ENCODE measurements around the gene PPP1CA.

The PPP1CA gene

DNA sequence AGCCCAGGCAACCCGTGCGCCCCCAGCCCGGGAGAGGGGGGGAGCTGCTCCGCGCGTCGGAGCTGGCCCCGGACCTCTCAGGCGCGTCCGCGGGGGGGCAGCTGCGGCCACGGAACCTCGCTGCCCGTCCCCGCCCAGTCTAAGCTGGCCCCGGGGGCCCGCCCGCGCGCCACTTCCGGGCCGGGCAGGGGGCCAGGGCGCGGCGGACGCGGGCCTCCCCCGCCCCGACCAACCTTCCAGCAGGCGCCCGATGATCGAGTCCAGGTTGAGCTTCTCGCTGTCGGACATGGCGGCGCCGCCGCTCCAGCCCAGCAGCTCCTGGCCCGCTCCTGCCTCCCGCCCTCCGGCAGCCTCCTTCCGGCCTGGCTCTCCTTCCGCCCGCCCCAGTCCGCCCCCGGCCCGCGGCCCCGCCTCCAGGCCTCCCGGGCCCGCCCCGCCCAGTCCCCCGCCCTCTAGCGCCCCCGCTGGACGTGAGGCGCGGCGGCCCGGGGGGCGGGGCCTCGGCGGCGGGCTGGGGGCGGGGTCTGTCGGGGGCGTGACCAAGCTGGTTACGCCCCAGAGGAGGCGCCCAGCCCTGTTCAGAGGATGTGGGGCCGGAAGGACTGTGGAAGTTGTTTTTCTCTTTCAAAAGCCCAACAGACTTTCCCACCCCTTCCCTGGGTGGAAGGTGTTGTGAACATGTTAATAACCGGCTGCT lies at the start of gene PPP1CA:
Gene PPP1CA (minus strand): TSS at position 364 of the 697 bp plus-strand sequence. CDS start 76 bp downstream, at position 288.
- DNase-seq, result peak; percentile 89

GRCh38 chr11:67450796-67451657 lies 49.4 kb upstream of the PPP1CA start:
- DNase-seq, result no peak

DNA sequence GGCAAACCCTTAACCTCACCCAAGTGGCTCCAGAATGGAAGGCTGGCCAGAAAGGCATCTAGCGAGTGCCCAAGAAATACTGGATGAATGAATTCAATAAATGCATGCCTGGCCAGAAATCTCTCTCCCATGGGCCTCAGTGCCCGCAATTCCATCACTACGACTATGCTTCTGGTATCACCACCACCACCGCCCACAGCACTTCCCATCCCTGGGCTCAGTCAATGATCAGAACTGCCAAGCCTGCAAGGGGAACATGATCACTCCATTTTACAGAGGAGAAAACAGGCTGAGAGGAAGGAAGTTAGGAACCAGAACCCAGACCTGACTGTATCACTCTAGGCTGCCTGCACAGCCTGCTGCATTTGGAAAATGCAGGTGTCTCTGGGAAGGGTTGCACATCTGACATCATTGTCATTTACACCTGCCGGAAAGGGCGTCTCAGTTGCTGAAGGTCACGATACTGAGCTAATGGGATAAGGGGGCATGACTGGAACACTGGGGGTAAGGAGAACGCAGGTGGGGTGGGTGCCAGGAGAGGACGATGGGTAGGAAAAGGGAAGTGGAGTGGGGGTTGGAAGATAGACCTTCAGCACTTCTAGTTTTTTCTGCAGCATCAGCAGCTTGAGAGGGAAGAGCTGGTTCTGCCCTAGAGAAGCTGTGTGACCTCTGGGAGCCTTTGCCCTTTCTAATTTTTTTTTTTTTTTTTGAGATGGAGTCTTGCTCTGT lies 47.6 kb upstream of the PPP1CA start:
- DNase-seq, result no peak

- DNase-seq, result no peak
Measured at GRCh38 chr11:67448220-67448609, 46.6 kb upstream of the PPP1CA start.

GRCh38 chr11:67445515-67445914 lies 43.9 kb upstream of the PPP1CA start:
- DNase-seq, result no peak

GRCh38 chr11:67442504-67443404 lies 41.1 kb upstream of the PPP1CA start:
- no peak for DNase-seq

DNA sequence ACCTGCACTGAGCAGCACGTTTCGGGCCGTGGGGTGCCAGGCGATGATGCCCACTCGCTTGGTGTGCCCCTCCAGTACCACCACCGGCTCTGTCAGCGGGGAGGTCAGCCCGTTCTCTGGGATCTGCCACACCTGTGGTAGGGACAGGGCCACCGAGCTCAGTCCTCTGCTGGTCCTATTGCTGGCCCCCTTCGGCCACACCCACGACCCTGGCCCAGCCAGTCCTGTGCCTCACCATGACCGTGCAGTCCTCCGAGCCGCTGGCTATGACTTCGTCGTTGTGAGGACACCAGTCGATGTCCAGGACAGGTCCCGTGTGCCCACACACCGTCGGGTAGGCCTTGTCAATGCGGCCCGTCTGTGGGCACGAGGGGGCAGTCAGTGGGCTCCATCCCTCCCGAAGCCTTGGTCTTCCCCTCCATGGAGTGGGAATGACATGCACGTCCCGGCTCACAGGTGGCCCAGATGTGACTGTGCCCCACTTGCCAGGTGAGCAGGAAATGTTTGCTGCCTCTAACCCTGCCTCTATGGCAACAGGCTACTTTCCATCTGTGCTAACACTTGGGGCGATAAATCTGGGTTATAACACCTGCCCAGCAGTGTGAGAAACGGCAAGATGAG lies 40.2 kb upstream of the PPP1CA start:
- DNase-seq, result no peak

GRCh38 chr11:67441098-67441563 lies 39.5 kb upstream of the PPP1CA start:
- DNase-seq, result no peak

- no peak for DNase-seq
Measured at GRCh38 chr11:67440229-67441097, 38.8 kb upstream of the PPP1CA start.

DNA sequence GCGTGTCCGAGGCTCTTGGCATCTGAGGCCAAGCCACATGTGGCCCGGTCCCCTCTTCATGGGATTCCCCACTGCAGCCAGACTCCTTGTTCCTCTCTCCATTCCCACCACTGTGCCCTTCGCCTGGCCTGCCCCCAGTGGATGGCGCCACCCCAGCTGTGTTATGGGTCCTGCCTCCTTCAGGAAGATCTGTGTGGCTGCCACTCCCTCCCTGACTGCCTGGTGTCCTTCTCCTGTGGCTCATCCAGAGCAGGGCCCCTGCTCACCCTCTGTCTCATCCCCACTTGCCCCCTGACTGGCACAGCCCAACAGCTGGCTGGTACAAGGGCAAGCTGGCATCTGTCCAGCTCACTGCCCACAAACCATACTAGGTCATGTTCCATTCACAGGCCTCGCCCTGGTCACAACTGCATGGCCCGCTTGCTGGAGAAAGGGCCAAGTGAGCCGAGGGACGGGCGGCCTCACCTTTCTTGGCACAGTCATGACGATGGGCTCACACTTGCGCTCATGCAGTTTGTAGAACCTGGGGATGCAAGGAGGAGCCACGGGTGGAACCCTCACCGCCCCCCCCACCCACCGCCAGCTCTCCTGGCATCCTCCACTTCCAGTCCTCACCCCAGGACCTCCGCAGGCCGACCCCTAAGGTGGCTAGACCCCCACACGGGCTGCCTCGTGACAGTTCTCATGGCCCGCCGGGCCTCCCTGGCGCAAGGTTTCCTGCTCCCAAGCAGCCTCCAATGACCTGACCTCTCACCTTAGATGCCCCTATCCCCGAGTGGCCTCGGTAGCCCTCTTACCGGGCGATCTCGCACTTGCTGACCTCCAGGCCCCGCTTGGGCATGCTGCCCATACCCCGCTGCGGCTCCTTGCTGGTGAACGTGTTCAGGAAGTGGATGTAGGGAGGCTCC lies 37.9 kb upstream of the PPP1CA start:
- no peak for DNase-seq

GRCh38 chr11:67438158-67438902 lies 36.7 kb upstream of the PPP1CA start:
- DNase-seq, result peak; percentile 82

- DNase-seq, result no peak
Measured at GRCh38 chr11:67437809-67438157, 36.1 kb upstream of the PPP1CA start.

DNA sequence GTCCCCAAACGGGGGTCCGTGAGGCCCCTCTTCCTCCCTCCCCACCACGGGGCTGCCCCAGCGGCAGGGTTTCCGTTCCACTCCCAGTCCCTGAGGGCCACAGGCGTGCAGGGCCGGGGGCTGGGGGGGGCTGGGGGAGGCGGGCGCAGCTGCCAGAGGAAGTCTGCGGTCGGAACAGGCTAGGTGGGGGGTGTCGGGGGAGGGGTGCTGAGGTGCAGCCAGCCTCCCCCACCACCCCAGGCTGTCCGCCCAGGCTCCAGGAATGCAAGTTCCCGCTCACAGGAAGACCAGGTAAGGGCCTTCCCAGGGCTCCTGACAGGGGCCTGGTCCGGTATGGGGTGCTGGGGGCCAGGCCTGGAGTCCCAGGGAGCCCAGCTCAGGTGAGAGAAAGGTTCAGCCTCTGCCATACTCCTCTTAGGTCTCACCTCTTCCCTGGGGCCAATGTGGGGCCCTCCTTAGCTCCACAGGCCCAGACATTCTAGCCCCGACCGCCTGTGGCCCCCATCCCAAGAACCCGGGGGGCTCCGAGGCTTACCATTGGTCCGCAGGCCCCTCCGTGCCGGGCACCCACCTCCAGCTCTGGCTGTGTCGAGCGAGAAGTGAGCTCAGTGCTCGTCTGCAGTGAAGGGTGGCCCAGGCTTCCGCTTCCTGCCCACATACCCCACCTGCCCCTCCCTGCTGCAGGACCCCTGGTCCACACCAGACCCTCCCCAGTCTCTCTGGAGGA lies 35.6 kb upstream of the PPP1CA start, which contains the start of gene PTPRCAP:
Gene PTPRCAP (minus strand): TSS at position 601 of the 727 bp plus-strand sequence. CDS start 63 bp downstream, at position 538.
- DNase-seq, result peak; percentile 64

- peak; percentile 71 for DNase-seq
Measured at GRCh38 chr11:67436459-67437081, 34.9 kb upstream of the PPP1CA start.

DNA sequence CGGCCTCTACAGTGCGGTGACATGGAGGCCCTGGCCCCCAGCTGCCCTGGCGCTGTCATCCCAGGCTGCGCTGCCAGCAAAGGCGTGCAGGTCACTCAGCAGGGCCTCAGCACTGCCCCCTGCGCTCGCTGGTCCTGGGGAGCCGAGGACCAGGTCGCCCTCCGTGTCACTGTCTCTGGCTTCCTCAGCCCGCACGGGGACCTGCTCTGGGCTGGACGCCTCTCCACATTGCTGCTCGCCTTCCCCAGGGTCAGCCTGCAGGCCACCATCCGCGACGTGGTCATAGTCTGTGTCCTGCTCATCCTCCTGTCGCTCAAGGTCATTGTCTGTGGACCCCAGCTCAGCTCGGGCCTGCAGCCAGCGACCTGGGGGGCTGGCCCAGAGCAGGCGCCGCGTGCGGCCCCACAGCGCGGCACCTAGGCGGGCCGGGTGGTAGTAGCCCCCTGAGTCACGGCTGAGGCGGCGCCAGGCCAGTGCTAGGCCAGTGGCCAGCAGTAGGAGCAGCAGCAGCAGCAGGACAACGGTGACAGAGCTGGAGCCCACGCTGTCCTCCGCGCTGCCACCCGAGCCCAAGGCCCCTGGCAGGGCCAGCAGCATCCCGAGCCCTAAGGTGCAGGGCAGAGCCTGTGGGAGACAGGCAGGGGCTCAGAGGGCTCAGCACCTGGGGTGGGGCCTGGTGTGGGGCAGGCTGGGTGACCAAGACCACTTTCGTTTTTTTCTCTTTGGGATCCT lies 34.2 kb upstream of the PPP1CA start:
- DNase-seq, result no peak

GRCh38 chr11:67435031-67435726 lies 33.5 kb upstream of the PPP1CA start:
- DNase-seq, result no peak
